ENCODE measurements around the gene FOSB.
A peak's percentile ranks its signal among the peaks of the same experiment; 100 is the strongest.
"Not testable (repeated sequence)": the region's sequence is repeated elsewhere in the genome, so short reads cannot be mapped to it uniquely, and the experiment has no call there.

Gene FOSB

GRCh38 chr19:45507872-45508416 lies 40.1 kb downstream of the FOSB start:
- no peak for TF ChIP-seq CTCF (IDR thresholded peaks at IDR 0.05; ENCODE audit: borderline replicate concordance, insufficient read depth, low read depth, low read length)
- H3K4me3 ChIP-seq (ENCODE audit: low read depth, low read length) = peak overlapping the region; percentile 87

- H3K4me3 ChIP-seq (ENCODE audit: low read depth, low read length) = peak overlapping the region; percentile 87
- TF ChIP-seq CTCF (IDR thresholded peaks at IDR 0.05; ENCODE audit: borderline replicate concordance, insufficient read depth, low read depth, low read length) = no peak
Observed at GRCh38 chr19:45508417-45508860, 40.6 kb downstream of the FOSB start.

- H3K4me3 ChIP-seq (ENCODE audit: low read depth, low read length) = peak overlapping the region; percentile 87
- 0 out of 2 replicates have a peak, but pooled peaks have one; percentile 6 for TF ChIP-seq CTCF (IDR thresholded peaks at IDR 0.05; ENCODE audit: borderline replicate concordance, insufficient read depth, low read depth, low read length)
Observed at GRCh38 chr19:45508861-45509691, 41.3 kb downstream of the FOSB start.

GRCh38 chr19:45509692-45510015 lies 41.9 kb downstream of the FOSB start:
- TF ChIP-seq CTCF (IDR thresholded peaks at IDR 0.05; ENCODE audit: borderline replicate concordance, insufficient read depth, low read depth, low read length) = no peak

GRCh38 chr19:45510352-45510751 lies 42.6 kb downstream of the FOSB start:
- not testable (repeated sequence) for H3K4me3 ChIP-seq (ENCODE audit: low read depth, low read length)

More at GRCh38 chr19:45509692-45510015, 41.9 kb downstream of the FOSB start:
- peak overlapping the region; percentile 87 for H3K4me3 ChIP-seq (ENCODE audit: low read depth, low read length)

GRCh38 chr19:45511074-45511473 lies 43.3 kb downstream of the FOSB start:
- TF ChIP-seq CTCF (IDR thresholded peaks at IDR 0.05; ENCODE audit: borderline replicate concordance, insufficient read depth, low read depth, low read length) = no peak
- H3K4me3 ChIP-seq (ENCODE audit: low read depth, low read length) = no peak overlapping the region

GRCh38 chr19:45512881-45513483 lies 45.2 kb downstream of the FOSB start:
- no peak for TF ChIP-seq CTCF (IDR thresholded peaks at IDR 0.05; ENCODE audit: borderline replicate concordance, insufficient read depth, low read depth, low read length)
- no peak overlapping the region for H3K4me3 ChIP-seq (ENCODE audit: low read depth, low read length)
